IMR-90 (cell line): Measurements from ENCODE around the gene CNPY1. TPM values are rescaled to one million over a fixed set of nuclear protein-coding genes. Genes with fewer than 3 reads are reported as not detected.

Experiments used
- ATAC-seq: fragments of 200-7000 bp; cut with Tn5 transposase; 2 replicates; pipeline ENCODE4 v1.9.1; 2020; ENCODE audit warnings: low read depth, mild to moderate bottlenecking, moderate library complexity
- BruUV-seq: library from RNA; stranded (reverse); fragments of 400-500 nt; replicated peaks from 2 replicates; lab custom pipeline; 2021; lab: Mats Ljungman, UMichigan
- CTCF ChIA-PET: fragments of 300-600 bp; formaldehyde crosslinking; extraction: SDS; loops from one replicate; lab custom pipeline; 2021; ENCODE audit warnings: antibody characterized with exemption; lab: Yijun Ruan, JAX
- POLR2A ChIA-PET: fragments of 300-600 bp; sonication (Branson Sonifier 250); formaldehyde crosslinking; loops from one replicate; lab custom pipeline; 2022; ENCODE audit warnings: antibody characterized with exemption; ENCODE audit not compliant: unreplicated experiment; lab: Charles Lee
- DNase-seq: peaks from one replicate; pipeline ENCODE4 v3.0.0; 2013
- H2AFZ ChIP-seq: replicated peaks from 2 replicates; pipeline ENCODE3; 2013; ENCODE audit warnings: low read length, mild to moderate bottlenecking; ENCODE audit not compliant: poor library complexity
- H2AK5ac ChIP-seq: 2 replicates; pipeline ENCODE4 v1.6.1; 2013; ENCODE audit warnings: low read depth, low read length, inconsistent platforms
- H2AK9ac ChIP-seq: replicated peaks from 2 replicates; pipeline ENCODE3; 2013; ENCODE audit warnings: mild to moderate bottlenecking, low read depth, low read length, moderate library complexity; ENCODE audit not compliant: poor library complexity
- H2BK120ac ChIP-seq: 2 replicates; pipeline ENCODE4 v1.6.1; 2013; ENCODE audit warnings: low read depth, low read length, inconsistent platforms
- H2BK15ac ChIP-seq: 3 replicates; pipeline ENCODE4 v1.6.1; 2013; ENCODE audit warnings: low read depth, low read length, inconsistent platforms
- H2BK20ac ChIP-seq: 2 replicates; pipeline ENCODE4 v1.6.1; 2013; ENCODE audit warnings: low read depth, mild to moderate bottlenecking, inconsistent platforms, low read length, moderate library complexity
- H2BK5ac ChIP-seq: 2 replicates; pipeline ENCODE4 v1.6.1; 2013; ENCODE audit warnings: mild to moderate bottlenecking, low read depth, low read length, inconsistent platforms; ENCODE audit not compliant: poor library complexity, severe bottlenecking
- H3K14ac ChIP-seq: replicated peaks from 2 replicates; pipeline ENCODE4 v1.6.1; 2013; ENCODE audit warnings: low read depth, low read length, inconsistent platforms
- H3K18ac ChIP-seq: 2 replicates; pipeline ENCODE4 v1.6.1; 2013; ENCODE audit warnings: low read depth, low read length, control low read depth
- H3K23ac ChIP-seq: 2 replicates; pipeline ENCODE4 v1.6.1; 2013; ENCODE audit warnings: low read depth, low read length, inconsistent platforms
- H3K27ac ChIP-seq: 2 replicates; pipeline ENCODE4 v1.5.1; 2013; ENCODE audit warnings: mild to moderate bottlenecking, control low read depth, low read length; ENCODE audit not compliant: insufficient read depth
- H3K27me3 ChIP-seq: 2 replicates; pipeline ENCODE4 v1.6.1; 2013; ENCODE audit warnings: low read length; ENCODE audit not compliant: control insufficient read depth, insufficient read depth
- H3K36me3 ChIP-seq: 2 replicates; pipeline ENCODE4 v1.6.1; 2013; ENCODE audit warnings: low read length, mixed read lengths; ENCODE audit not compliant: control insufficient read depth, insufficient read depth
- H3K4ac ChIP-seq: 2 replicates; pipeline ENCODE4 v1.6.1; 2013; ENCODE audit warnings: low read depth, low read length, inconsistent platforms
- H3K4me1 ChIP-seq: 2 replicates; pipeline ENCODE4 v1.6.1; 2013; ENCODE audit warnings: low read length, mixed read lengths; ENCODE audit not compliant: control insufficient read depth, insufficient read depth
- H3K4me2 ChIP-seq: 2 replicates; pipeline ENCODE4 v1.6.1; 2013; ENCODE audit warnings: low read depth, mild to moderate bottlenecking, control low read depth, low read length, moderate library complexity
- H3K4me3 ChIP-seq: 2 replicates; pipeline ENCODE4 v1.5.1; 2013; ENCODE audit warnings: low read depth, mild to moderate bottlenecking, control low read depth, low read length, moderate library complexity; ENCODE audit not compliant: insufficient read depth
- H3K56ac ChIP-seq: 2 replicates; pipeline ENCODE4 v1.6.1; 2013; ENCODE audit warnings: low read length, inconsistent platforms; ENCODE audit not compliant: insufficient read depth; ENCODE audit errors: extremely low read depth
- H3K79me1 ChIP-seq, 2 experiments: 2 replicates each; pipeline ENCODE4 v1.6.1; 2013; ENCODE audit warnings: low read length in 2 of 2, inconsistent platforms in 1 of 2, low read depth in 1 of 2
- H3K9ac ChIP-seq: 2 replicates; pipeline ENCODE4 v1.6.1; 2013; ENCODE audit warnings: low read depth, low read length, control low read depth
- H3K9me1 ChIP-seq: 2 replicates; pipeline ENCODE4 v1.6.1; 2013; ENCODE audit warnings: low read length, inconsistent platforms; ENCODE audit not compliant: insufficient read depth
- H3K9me3 ChIP-seq: 2 replicates; pipeline ENCODE4 v1.6.1; 2013; ENCODE audit warnings: low read length; ENCODE audit not compliant: control insufficient read depth, insufficient read depth
- H4K20me1 ChIP-seq: 2 replicates; pipeline ENCODE4 v1.6.1; 2013; ENCODE audit warnings: low read length, inconsistent platforms; ENCODE audit not compliant: insufficient read depth
- H4K5ac ChIP-seq: 2 replicates; pipeline ENCODE4 v1.6.1; 2013; ENCODE audit warnings: mild to moderate bottlenecking, low read depth, low read length, control low read depth
- H4K8ac ChIP-seq, 2 experiments: 2 replicates each; pipeline ENCODE4 v1.6.1; 2013; ENCODE audit warnings: low read depth in 2 of 2, low read length in 2 of 2, control low read depth in 1 of 2, inconsistent platforms in 1 of 2
- H4K91ac ChIP-seq: 2 replicates; pipeline ENCODE4 v1.6.1; 2013; ENCODE audit warnings: low read depth, low read length, inconsistent platforms; ENCODE audit not compliant: insufficient read depth
- CEBPB ChIP-seq: IDR thresholded peaks from 2 replicates; pipeline ENCODE4 v1.6.1; 2012; ENCODE audit warnings: low read depth, low read length, improper control_type of control experiment
- CHD1 ChIP-seq: IDR thresholded peaks from 2 replicates; pipeline ENCODE4 v1.6.1; 2012; ENCODE audit warnings: low read depth, low read length, improper control_type of control experiment
- FOS ChIP-seq: fragments of 150-350 bp; IDR thresholded peaks from 2 replicates; pipeline ENCODE4 v1.6.1; 2016; ENCODE audit warnings: low read depth, low read length
- MAFK ChIP-seq: IDR thresholded peaks from 2 replicates; pipeline ENCODE4 v1.6.1; 2012; ENCODE audit warnings: low read depth, low read length, improper control_type of control experiment
- RFX5 ChIP-seq: IDR thresholded peaks from 2 replicates; pipeline ENCODE4 v1.8.0; 2012; ENCODE audit warnings: low read depth, mild to moderate bottlenecking, low read length, moderate library complexity
- WGBS, 2 experiments: methylation state at CpG; one replicate each; pipeline versions ENCODE4 v1.1.5 to v1.1.7; 2013; ENCODE audit warnings: missing lambda C conversion rate in 2 of 2; ENCODE audit not compliant: insufficient read length in 1 of 2; ENCODE audit errors: extremely low coverage in 2 of 2; 5-methylcytosine and 5-hydroxymethylcytosine counted together
- dilution Hi-C: fragments of 300-500 bp; cut with HindIII; formaldehyde crosslinking; loops from one replicate; pipeline ENCODE4 v1.14.3; 2018; ENCODE audit warnings: low sequenced_read_pairs; ENCODE audit not compliant: unreplicated experiment
- in situ Hi-C: fragments of 300-500 bp; cut with MboI; formaldehyde crosslinking; loops from 3 replicates; pipeline ENCODE4 v1.14.3; 2019; ENCODE audit warnings: low sequenced_read_pairs, inconsistent platforms, mixed read lengths
- intact Hi-C: fragments of 100-400 bp; cut with micrococcal nuclease; formaldehyde crosslinking; loops from 2 replicates; pipeline ENCODE4 v1.10.0; 2022
- polyA plus RNA-seq, 3 experiments: library from polyadenylated mRNA; depleted of rRNA; stranded (reverse); fragments of >200 nt; gene quantifications; 2 replicates each; pipeline ENCODE4 v1.2.3, GENCODE V29; 2012; ENCODE audit warnings: low replicate concordance in 1 of 3
- total RNA-seq: library from RNA; depleted of rRNA; stranded (reverse); fragments of >200 nt; gene quantifications from 2 replicates; pipeline ENCODE4 v1.2.3, GENCODE V29; 2012
- TF ChIP-seq, protein P1 (sequence below): fragments of 150-350 bp; IDR thresholded peaks from 2 replicates; pipeline ENCODE4 v1.6.1; 2017; ENCODE audit warnings: mild to moderate bottlenecking, antibody characterized with exemption, low read length, low read depth
- TF ChIP-seq, protein P2 (sequence below): conservative IDR thresholded peaks from 2 replicates; pipeline ENCODE4 v1.5.1; 2012; ENCODE audit warnings: mild to moderate bottlenecking, low read depth, low read length, improper control_type of control experiment
- TF ChIP-seq, protein P3 (sequence below): fragments of 150-350 bp; IDR thresholded peaks from 2 replicates; pipeline ENCODE4 v1.6.1; 2016; ENCODE audit warnings: low read depth, mild to moderate bottlenecking, low read length, moderate library complexity, borderline replicate concordance

Gene CNPY1
- total and polyA plus RNA-seq, 2 of the 4 experiments (the other 2 are of a cell fraction): not detected

DNA sequence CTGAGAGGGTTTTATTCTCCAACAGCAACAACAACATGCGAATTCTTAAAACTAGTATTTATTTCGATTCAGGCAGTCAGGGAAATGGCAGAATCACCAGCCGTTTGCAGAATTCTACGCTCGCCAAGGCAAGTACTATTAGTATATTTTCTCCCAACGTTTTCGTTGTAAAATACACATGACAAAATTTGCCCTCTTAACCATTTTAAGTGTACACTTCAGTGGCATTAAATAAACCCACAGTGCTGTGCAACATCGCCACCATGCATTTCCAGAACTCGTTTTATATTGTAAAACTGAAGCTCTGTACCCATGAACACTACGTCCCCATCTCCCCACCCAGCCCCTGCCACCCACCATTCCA is 77.6 kb downstream of the CNPY1 start:
- H3K27ac ChIP-seq: no peak overlapping the region
- H3K9me1 ChIP-seq: no peaks in the 10 kb centered on the region
- H4K20me1 ChIP-seq: no peaks in the 10 kb centered on the region
- no peak overlapping the region for H2AFZ ChIP-seq
- no peak overlapping the region for H4K5ac ChIP-seq
- H3K27me3 ChIP-seq: peaks cover 86% of the 10 kb centered on the region
- no peak overlapping the region for H3K14ac ChIP-seq
- H4K8ac ChIP-seq: no peak overlapping the region
- dilution Hi-C loops (no loop called here), in situ Hi-C loops (no loop called here), intact Hi-C loops (no loop called here)
- H2BK15ac ChIP-seq: no peak overlapping the region
- H3K9me3 ChIP-seq: no peaks in the 10 kb centered on the region
- no peak overlapping the region for H3K23ac ChIP-seq
- no peaks in the 10 kb centered on the region for H3K4me1 ChIP-seq
- CTCF ChIA-PET: no interaction called here
- H2AK9ac ChIP-seq: no peak overlapping the region
- H3K4ac ChIP-seq: no peak overlapping the region
- H3K9ac ChIP-seq: no peak overlapping the region
- no peak overlapping the region for H4K91ac ChIP-seq
- POLR2A ChIA-PET: no interaction called here
- H3K18ac ChIP-seq: no peak overlapping the region
- 10% methylated on average over 7 of the region's 10 CpGs; no CpG with 5 or more reads in 1 of the 2 experiments for WGBS, 2 experiments
- no peaks in the 10 kb centered on the region for H3K36me3 ChIP-seq
- no peak overlapping the region for H3K56ac ChIP-seq
- no peak overlapping the region for H2BK120ac ChIP-seq
- H2BK20ac ChIP-seq: no peak overlapping the region
- no peak overlapping the region for H3K4me3 ChIP-seq
- BruUV-seq: no TSS peak
- no peak overlapping the region for H2BK5ac ChIP-seq
- DNase-seq: no peak
- no peak for ATAC-seq
- H3K4me2 ChIP-seq: no peak overlapping the region
- no peaks in the 10 kb centered on the region for H3K79me1 ChIP-seq
- TF ChIP-seq CEBPB (no peak), RFX5 (no peak), FOS (no peak), CHD1 (no peak), MAFK (no peak)
- TF ChIP-seq, protein P1, sequence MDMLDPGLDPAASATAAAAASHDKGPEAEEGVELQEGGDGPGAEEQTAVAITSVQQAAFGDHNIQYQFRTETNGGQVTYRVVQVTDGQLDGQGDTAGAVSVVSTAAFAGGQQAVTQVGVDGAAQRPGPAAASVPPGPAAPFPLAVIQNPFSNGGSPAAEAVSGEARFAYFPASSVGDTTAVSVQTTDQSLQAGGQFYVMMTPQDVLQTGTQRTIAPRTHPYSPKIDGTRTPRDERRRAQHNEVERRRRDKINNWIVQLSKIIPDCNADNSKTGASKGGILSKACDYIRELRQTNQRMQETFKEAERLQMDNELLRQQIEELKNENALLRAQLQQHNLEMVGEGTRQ: no peak
- TF ChIP-seq, protein P2, sequence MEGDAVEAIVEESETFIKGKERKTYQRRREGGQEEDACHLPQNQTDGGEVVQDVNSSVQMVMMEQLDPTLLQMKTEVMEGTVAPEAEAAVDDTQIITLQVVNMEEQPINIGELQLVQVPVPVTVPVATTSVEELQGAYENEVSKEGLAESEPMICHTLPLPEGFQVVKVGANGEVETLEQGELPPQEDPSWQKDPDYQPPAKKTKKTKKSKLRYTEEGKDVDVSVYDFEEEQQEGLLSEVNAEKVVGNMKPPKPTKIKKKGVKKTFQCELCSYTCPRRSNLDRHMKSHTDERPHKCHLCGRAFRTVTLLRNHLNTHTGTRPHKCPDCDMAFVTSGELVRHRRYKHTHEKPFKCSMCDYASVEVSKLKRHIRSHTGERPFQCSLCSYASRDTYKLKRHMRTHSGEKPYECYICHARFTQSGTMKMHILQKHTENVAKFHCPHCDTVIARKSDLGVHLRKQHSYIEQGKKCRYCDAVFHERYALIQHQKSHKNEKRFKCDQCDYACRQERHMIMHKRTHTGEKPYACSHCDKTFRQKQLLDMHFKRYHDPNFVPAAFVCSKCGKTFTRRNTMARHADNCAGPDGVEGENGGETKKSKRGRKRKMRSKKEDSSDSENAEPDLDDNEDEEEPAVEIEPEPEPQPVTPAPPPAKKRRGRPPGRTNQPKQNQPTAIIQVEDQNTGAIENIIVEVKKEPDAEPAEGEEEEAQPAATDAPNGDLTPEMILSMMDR: no peak
- TF ChIP-seq, protein P3, sequence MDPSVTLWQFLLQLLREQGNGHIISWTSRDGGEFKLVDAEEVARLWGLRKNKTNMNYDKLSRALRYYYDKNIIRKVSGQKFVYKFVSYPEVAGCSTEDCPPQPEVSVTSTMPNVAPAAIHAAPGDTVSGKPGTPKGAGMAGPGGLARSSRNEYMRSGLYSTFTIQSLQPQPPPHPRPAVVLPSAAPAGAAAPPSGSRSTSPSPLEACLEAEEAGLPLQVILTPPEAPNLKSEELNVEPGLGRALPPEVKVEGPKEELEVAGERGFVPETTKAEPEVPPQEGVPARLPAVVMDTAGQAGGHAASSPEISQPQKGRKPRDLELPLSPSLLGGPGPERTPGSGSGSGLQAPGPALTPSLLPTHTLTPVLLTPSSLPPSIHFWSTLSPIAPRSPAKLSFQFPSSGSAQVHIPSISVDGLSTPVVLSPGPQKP: no peak
- H2AK5ac ChIP-seq: no peak overlapping the region
